H1 (cell line): ENCODE measurements around the gene SGMS2. TPM values are rescaled to one million over a fixed set of nuclear protein-coding genes. Genes with fewer than 3 reads are reported as not detected.
A peak's percentile ranks its signal among the peaks of the same experiment; 100 is the strongest.

Source experiments
- CTCF ChIA-PET: fragments of 300-600 bp; sonication (Branson Sonifier 250); formaldehyde crosslinking; loops from one replicate; lab custom pipeline; 2021; ENCODE audit not compliant: partially characterized antibody; lab: Charles Lee
- POLR2A ChIA-PET: fragments of 300-600 bp; sonication (Branson Sonifier 250); formaldehyde crosslinking; loops from one replicate; lab custom pipeline; 2021; ENCODE audit warnings: inconsistent platforms; ENCODE audit not compliant: partially characterized antibody; lab: Charles Lee
- DNase-seq, 2 experiments: peaks; one replicate each; pipeline versions ENCODE4 v3.0.0 to v3.0.0-alpha.2; 2010 to 2022; ENCODE audit warnings: low spot score in 2 of 2, low read depth in 1 of 2, mixed read lengths in 1 of 2
- FAIRE-seq: peaks from 2 replicates; lab custom pipeline; 2011; peaks lifted over from hg19 to GRCh38; lab: Jason Lieb, UNC
- H2AFZ ChIP-seq: 2 replicates; pipeline ENCODE4 v1.8.1; 2012; ENCODE audit warnings: low read length, inconsistent platforms
- H2AK5ac ChIP-seq: 2 replicates; pipeline ENCODE4 v1.6.1; 2013; ENCODE audit warnings: low read depth, low read length
- H2BK120ac ChIP-seq: replicated peaks from 2 replicates; pipeline ENCODE3; 2013; ENCODE audit warnings: low read depth, low read length, inconsistent platforms
- H2BK12ac ChIP-seq: 2 replicates; pipeline ENCODE4 v1.6.1; 2013; ENCODE audit warnings: low read depth, low read length
- H2BK15ac ChIP-seq: 2 replicates; pipeline ENCODE4 v1.6.1; 2013; ENCODE audit warnings: low read length
- H2BK20ac ChIP-seq: 2 replicates; pipeline ENCODE4 v1.6.1; 2013; ENCODE audit warnings: low read length
- H2BK5ac ChIP-seq: 2 replicates; pipeline ENCODE4 v1.6.1; 2013; ENCODE audit warnings: low read depth, low read length
- H3K14ac ChIP-seq: 2 replicates; pipeline ENCODE4 v1.6.1; 2013; ENCODE audit warnings: inconsistent platforms; ENCODE audit not compliant: insufficient read length
- H3K18ac ChIP-seq: 2 replicates; pipeline ENCODE4 v1.6.1; 2013; ENCODE audit warnings: low read length; ENCODE audit errors: extremely low read depth
- H3K23ac ChIP-seq: 2 replicates; pipeline ENCODE4 v1.6.1; 2013; ENCODE audit warnings: inconsistent platforms; ENCODE audit not compliant: insufficient read length
- H3K23me2 ChIP-seq: 2 replicates; pipeline ENCODE4 v1.6.1; 2013; ENCODE audit warnings: low read depth, low read length
- H3K27ac ChIP-seq: 2 replicates; pipeline ENCODE4 v1.6.1; 2011; ENCODE audit warnings: low read depth, low read length, inconsistent platforms
- H3K27me3 ChIP-seq, 4 experiments: replicated peaks in 1 of 4; 1 replicate in 1 of 4; 2 replicates in 3 of 4; pipeline versions ENCODE4 v1.6.1 to v1.8.1; 2011 to 2013; ENCODE audit warnings: low read length in 3 of 4, mild to moderate bottlenecking in 3 of 4, inconsistent platforms in 2 of 4, mixed read lengths in 2 of 4, moderate library complexity in 1 of 4; ENCODE audit not compliant: control insufficient read depth in 3 of 4, insufficient read depth in 3 of 4; ENCODE audit errors: extremely low read depth in 1 of 4
- H3K36me3 ChIP-seq, 4 experiments: 2 replicates each; pipeline versions ENCODE4 v1.6.1 to v1.8.1; 2011 to 2013; ENCODE audit warnings: mild to moderate bottlenecking in 4 of 4, low read length in 3 of 4, moderate library complexity in 2 of 4, control low read depth in 1 of 4, inconsistent platforms in 1 of 4; ENCODE audit not compliant: insufficient read depth in 4 of 4, control insufficient read depth in 2 of 4
- H3K4ac ChIP-seq: replicated peaks from 2 replicates; pipeline ENCODE3; 2013; ENCODE audit warnings: low read length, low read depth, mixed read lengths, inconsistent platforms; ENCODE audit not compliant: insufficient read length
- H3K4me1 ChIP-seq, 4 experiments: replicated peaks in 1 of 4; 1 replicate in 1 of 4; 2 replicates in 3 of 4; pipeline versions ENCODE4 v1.6.1 to v1.8.1; 2011 to 2013; ENCODE audit warnings: low read length in 3 of 4, inconsistent platforms in 2 of 4, mixed read lengths in 1 of 4; ENCODE audit not compliant: insufficient read depth in 4 of 4, control insufficient read depth in 3 of 4
- H3K4me2 ChIP-seq, 2 experiments: 2 replicates each; pipeline versions ENCODE4 v1.6.1 to v1.8.1; 2011 to 2013; ENCODE audit warnings: low read depth in 2 of 2, low read length in 2 of 2, control low read depth in 1 of 2, inconsistent platforms in 1 of 2, mild to moderate bottlenecking in 1 of 2; ENCODE audit not compliant: insufficient read depth in 1 of 2
- H3K4me3 ChIP-seq, 4 experiments: fragments of 200-600, 300-600 bp in 1 of 4; sonication (generic), shearing (Covaris generic), sonication (Bioruptor Twin) in 1 of 4; 2 replicates each; pipeline versions ENCODE4 v1.5.1 to v1.8.1; 2011 to 2016; ENCODE audit warnings: low read length in 4 of 4, low read depth in 3 of 4, control low read depth in 2 of 4, inconsistent platforms in 2 of 4, mild to moderate bottlenecking in 2 of 4, mixed read lengths in 1 of 4, moderate library complexity in 1 of 4; ENCODE audit not compliant: insufficient read depth in 2 of 4; ENCODE audit errors: extremely low read depth in 1 of 4
- H3K56ac ChIP-seq: replicated peaks from 2 replicates; pipeline ENCODE3; 2013; ENCODE audit warnings: low read depth, mild to moderate bottlenecking, mixed read lengths, low read length, inconsistent platforms; ENCODE audit not compliant: insufficient read length
- H3K79me1 ChIP-seq: 2 replicates; pipeline ENCODE4 v1.6.1; 2013; ENCODE audit warnings: low read depth, low read length, control low read depth
- H3K79me2 ChIP-seq, 2 experiments: 2 replicates each; pipeline versions ENCODE4 v1.6.1 to v1.8.1; 2012 to 2013; ENCODE audit warnings: low read length in 2 of 2, mild to moderate bottlenecking in 2 of 2, inconsistent platforms in 1 of 2; ENCODE audit not compliant: insufficient read depth in 2 of 2, control insufficient read depth in 1 of 2
- H3K9ac ChIP-seq, 4 experiments: replicated peaks in 1 of 4; 1 replicate in 1 of 4; 2 replicates in 3 of 4; pipeline versions ENCODE4 v1.6.1 to v1.8.1; 2011 to 2013; ENCODE audit warnings: low read depth in 3 of 4, low read length in 3 of 4, control low read depth in 2 of 4, mild to moderate bottlenecking in 2 of 4, moderate library complexity in 2 of 4, inconsistent platforms in 1 of 4; ENCODE audit errors: extremely low read depth in 1 of 4
- H3K9me3 ChIP-seq, 2 experiments: 2 replicates each; pipeline versions ENCODE4 v1.6.1 to v1.8.1; 2012 to 2013; ENCODE audit warnings: mild to moderate bottlenecking in 2 of 2, moderate library complexity in 2 of 2, control low read depth in 1 of 2, inconsistent platforms in 1 of 2, low read depth in 1 of 2, low read length in 1 of 2, mixed read lengths in 1 of 2; ENCODE audit not compliant: insufficient read depth in 2 of 2
- H4K20me1 ChIP-seq, 2 experiments: replicated peaks in 1 of 2; 2 replicates each; pipeline versions ENCODE3 to v1.8.1; 2011 to 2013; ENCODE audit warnings: inconsistent platforms in 2 of 2, low read length in 2 of 2, mild to moderate bottlenecking in 1 of 2; ENCODE audit not compliant: insufficient read depth in 2 of 2, control insufficient read depth in 1 of 2
- H4K5ac ChIP-seq: 2 replicates; pipeline ENCODE4 v1.6.1; 2013; ENCODE audit warnings: low read length, low read depth, mixed read lengths, inconsistent platforms; ENCODE audit not compliant: insufficient read length
- H4K8ac ChIP-seq: 2 replicates; pipeline ENCODE4 v1.8.0; 2013; ENCODE audit warnings: mild to moderate bottlenecking, moderate library complexity, low read length, inconsistent platforms; ENCODE audit not compliant: insufficient read depth; ENCODE audit errors: extremely low read depth
- H4K91ac ChIP-seq: replicated peaks from 2 replicates; pipeline ENCODE3; 2013; ENCODE audit warnings: low read length, mixed read lengths, inconsistent platforms; ENCODE audit not compliant: insufficient read length
- BCL11A ChIP-seq, 2 experiments: IDR thresholded peaks; one replicate each; pipeline ENCODE4 v1.6.1; 2011; ENCODE audit warnings: low read depth in 2 of 2, low read length in 2 of 2, mild to moderate bottlenecking in 2 of 2
- BRCA1 ChIP-seq: IDR thresholded peaks from 2 replicates; pipeline ENCODE4 v1.6.1; 2012; ENCODE audit warnings: low read depth, low read length, improper control_type of control experiment
- CEBPB ChIP-seq: IDR thresholded peaks from 2 replicates; pipeline ENCODE4 v1.6.1; 2012; ENCODE audit warnings: low read depth, low read length
- GABPA ChIP-seq: IDR thresholded peaks from 2 replicates; pipeline ENCODE4 v1.6.1; 2011; ENCODE audit warnings: mild to moderate bottlenecking, low read length, moderate library complexity, borderline replicate concordance; ENCODE audit not compliant: insufficient read depth
- PHF8 ChIP-seq: fragments of 200-600 bp; sonication (generic); conservative IDR thresholded peaks from 2 replicates; pipeline ENCODE4 v1.7.1; 2012; ENCODE audit warnings: low read depth, mild to moderate bottlenecking, inconsistent platforms, low read length, moderate library complexity
- POLR2AphosphoS5 ChIP-seq: IDR thresholded peaks from 2 replicates; pipeline ENCODE4 v1.6.1; 2011; ENCODE audit warnings: low read depth, low read length
- POU5F1 ChIP-seq: IDR thresholded peaks from 2 replicates; pipeline ENCODE4 v1.6.1; 2011; ENCODE audit warnings: low read depth, mild to moderate bottlenecking, low read length, moderate library complexity
- RBBP5 ChIP-seq: IDR thresholded peaks from 2 replicates; pipeline ENCODE4 v1.7.1; 2012; ENCODE audit warnings: low read depth, mild to moderate bottlenecking, inconsistent platforms, low read length, moderate library complexity, borderline replicate concordance
- RNF2 ChIP-seq: fragments of 200-900, 300-1000 bp; sonication (generic); IDR thresholded peaks from 2 replicates; pipeline ENCODE4 v1.7.1; 2016; ENCODE audit warnings: borderline replicate concordance, low read depth, mild to moderate bottlenecking, antibody characterized with exemption, low read length; ENCODE audit not compliant: poor library complexity, severe bottlenecking; ENCODE audit errors: missing control alignments
- SP1 ChIP-seq: IDR thresholded peaks from 2 replicates; pipeline ENCODE4 v1.6.1; 2011; ENCODE audit warnings: low read depth, low read length
- SP4 ChIP-seq: IDR thresholded peaks from 2 replicates; pipeline ENCODE4 v1.6.1; 2012; ENCODE audit warnings: low read length, inconsistent platforms
- TAF7 ChIP-seq: optimal IDR thresholded peaks from 2 replicates; pipeline ENCODE3; 2011; ENCODE audit warnings: low read depth, mild to moderate bottlenecking, inconsistent platforms, low read length, moderate library complexity, borderline replicate concordance
- USF2 ChIP-seq: IDR thresholded peaks from 2 replicates; pipeline ENCODE4 v1.6.1; 2011; ENCODE audit warnings: low read length, improper control_type of control experiment
- WGBS, 2 experiments: shearing (Covaris generic) in 1 of 2; methylation state at CpG; one replicate each; pipeline versions ENCODE4 v1.1.6 to v1.1.7; 2013 to 2015; ENCODE audit warnings: low lambda C conversion rate in 2 of 2, mixed read lengths in 2 of 2, inconsistent platforms in 1 of 2, low coverage in 1 of 2, missing lambda C conversion rate in 1 of 2; ENCODE audit not compliant: insufficient replicate concordance in 2 of 2, insufficient coverage in 1 of 2, insufficient read length in 1 of 2; ENCODE audit errors: extremely low coverage in 1 of 2, missing lambda C conversion rate in 1 of 2; 5-methylcytosine and 5-hydroxymethylcytosine counted together
- polyA plus RNA-seq, 7 experiments: library from polyadenylated mRNA; depleted of rRNA in 3 of 7; stranded (reverse) in 5 of 7; unstranded in 2 of 7; fragments of >200 nt in 5 of 7; fragments of 200-250 nt in 2 of 7; gene quantifications; 1 replicate in 5 of 7; 2 replicates in 1 of 7; 4 replicates in 1 of 7; pipeline versions ENCODE4 v1.2.1 to v1.2.3, GENCODE V29; 2011 to 2013; ENCODE audit warnings: missing spikeins in 2 of 7, mixed read lengths in 2 of 7
- total RNA-seq: library from RNA; stranded (reverse); fragmentation: NEBNext Ultra II Directional; extraction: Animal tissue kit (Norgen Biotek cat#: 25700); gene quantifications from 2 replicates; pipeline ENCODE4 v1.2.1, GENCODE V29; 2021

The SGMS2 gene
- total and polyA plus RNA-seq, 2 of the 8 experiments (the other 6 are each of a cell fraction or from before 2014, with no cell fraction given) = 0.04 to 1.3 TPM

- Histone ChIP-seq H4K5ac (no peak overlapping the region), H4K91ac (no peak overlapping the region), H3K9ac (0 out of 7 replicates have a peak overlapping the region, but pooled peaks of 1 of the 4 experiments have one; percentile 39), H3K9me3 (no peaks in the 10 kb centered on the region), H2AK5ac (no peak overlapping the region), H3K4ac (no peak overlapping the region), H2BK12ac (no peak overlapping the region), H4K8ac (no peak overlapping the region), H3K4me3 (no peak overlapping the region), H2BK15ac (no peak overlapping the region), H3K27me3 (peaks cover 0 to 1% (median 0%) of the 10 kb centered on the region in 4 experiments; a peak in 1 of 7 replicates), H3K27ac (no peak overlapping the region), H3K36me3 (no peaks in the 10 kb centered on the region), H3K18ac (no peak overlapping the region), H3K23ac (no peak overlapping the region), H3K23me2 (no peaks in the 10 kb centered on the region; the same call in 1 of the 2 replicates), H3K14ac (no peak overlapping the region), H3K79me1 (no peaks in the 10 kb centered on the region), H3K79me2 (no peaks in the 10 kb centered on the region), H2BK120ac (no peak overlapping the region), H2BK5ac (no peak overlapping the region), H4K20me1 (no peaks in the 10 kb centered on the region), H2AFZ (0 out of 2 replicates have a peak overlapping the region, but pooled peaks have one; percentile 11), H3K4me2 (peak overlapping the region in 1 of 2 experiments; percentile 29; a peak in 1 of 4 replicates), H3K56ac (no peak overlapping the region), H3K4me1 (peaks cover 0 to 8% (median 2%) of the 10 kb centered on the region in 4 experiments; a peak in 3 of 7 replicates), H2BK20ac (no peak overlapping the region)
- POLR2A ChIA-PET = no interaction called here
- no peak for FAIRE-seq
- WGBS, 2 experiments = 92% methylated on average over 4 of the region's 4 CpGs; no CpG with 5 or more reads in 1 of the 2 experiments
- DNase-seq = no peak
- CTCF ChIA-PET = no interaction called here
- TF ChIP-seq RNF2 = no peak
- TF ChIP-seq CEBPB = no peak
- no peak for TF ChIP-seq GABPA
- TF ChIP-seq BCL11A (IDR thresholded peaks at IDR 0.05; ENCODE audit: low read depth in 2 of 2, low read length in 2 of 2) = no peak
- TF ChIP-seq TAF7 = no peak
- no peak for TF ChIP-seq PHF8
- TF ChIP-seq RBBP5 = no peak
- no peak for TF ChIP-seq SP4
- no peak for TF ChIP-seq POLR2AphosphoS5
- no peak for TF ChIP-seq BRCA1
- TF ChIP-seq SP1 = no peak
- no peak for TF ChIP-seq USF2
- TF ChIP-seq POU5F1 = no peak
Measured at GRCh38 chr4:107857741-107858140, 33.0 kb downstream of the SGMS2 start.
